Vagina (tissue), 2 donors: ENCODE results near the gene GNL2.

Source experiments
- POLR2A ChIP-seq, 2 donors: fragments of 450-650 bp; IDR thresholded peaks; one replicate each; pipeline ENCODE4 v1.6.1; 2017; ENCODE audit warnings: antibody characterized with exemption in 2 of 2, mild to moderate bottlenecking in 2 of 2, moderate library complexity in 2 of 2
- POLR2AphosphoS5 ChIP-seq, 2 donors: sonication (generic); formaldehyde crosslinking; IDR thresholded peaks; one replicate each; pipeline ENCODE4 v1.9.0; 2017; ENCODE audit warnings: antibody characterized with exemption in 2 of 2, mild to moderate bottlenecking in 2 of 2, low read depth in 1 of 2; ENCODE audit not compliant: insufficient read depth in 1 of 2
- TF ChIP-seq, protein P1 (sequence below), 3 experiments: fragments of 450-650 bp in 2 of 3; fragments of 200-600 bp in 1 of 3; sonication (generic) in 1 of 3; IDR thresholded peaks; one replicate each; pipeline ENCODE4 v1.5.1; 2017 to 2019; ENCODE audit warnings: antibody characterized with exemption in 3 of 3, mild to moderate bottlenecking in 2 of 3, moderate library complexity in 2 of 3

DNA sequence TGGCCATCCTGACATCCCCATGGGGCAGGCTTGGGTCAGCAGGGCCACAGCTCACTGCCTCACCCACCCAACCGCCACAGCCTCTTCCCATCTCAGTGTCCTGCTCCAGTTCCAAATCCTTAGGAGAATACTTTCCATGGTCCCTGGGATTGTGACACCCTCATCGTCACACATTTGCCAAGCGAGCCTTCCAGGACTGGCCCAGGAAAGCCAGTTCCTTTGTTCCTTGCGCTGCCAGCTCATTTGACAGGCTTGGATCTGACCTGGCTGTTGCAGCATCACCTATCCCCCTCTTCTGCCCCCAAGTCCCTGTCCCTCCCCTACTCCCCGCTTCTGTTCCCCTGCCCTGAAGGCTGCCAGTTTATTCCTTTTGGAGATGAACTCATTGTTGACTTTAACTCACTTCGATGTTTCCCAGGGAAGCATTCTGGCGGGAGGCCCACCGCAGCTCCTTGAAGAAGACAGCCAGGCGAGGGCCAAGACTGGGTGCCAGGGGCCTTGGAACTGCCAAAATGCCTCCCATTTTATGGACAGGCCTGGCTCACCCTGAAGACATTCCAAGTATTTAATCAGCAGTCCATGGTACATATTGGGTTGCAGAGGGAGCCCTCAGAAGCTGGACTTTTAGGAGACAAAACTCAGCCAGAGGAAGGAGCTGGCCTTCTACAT, 10.2 kb upstream of the GNL2 start:
- TF ChIP-seq, protein P1, sequence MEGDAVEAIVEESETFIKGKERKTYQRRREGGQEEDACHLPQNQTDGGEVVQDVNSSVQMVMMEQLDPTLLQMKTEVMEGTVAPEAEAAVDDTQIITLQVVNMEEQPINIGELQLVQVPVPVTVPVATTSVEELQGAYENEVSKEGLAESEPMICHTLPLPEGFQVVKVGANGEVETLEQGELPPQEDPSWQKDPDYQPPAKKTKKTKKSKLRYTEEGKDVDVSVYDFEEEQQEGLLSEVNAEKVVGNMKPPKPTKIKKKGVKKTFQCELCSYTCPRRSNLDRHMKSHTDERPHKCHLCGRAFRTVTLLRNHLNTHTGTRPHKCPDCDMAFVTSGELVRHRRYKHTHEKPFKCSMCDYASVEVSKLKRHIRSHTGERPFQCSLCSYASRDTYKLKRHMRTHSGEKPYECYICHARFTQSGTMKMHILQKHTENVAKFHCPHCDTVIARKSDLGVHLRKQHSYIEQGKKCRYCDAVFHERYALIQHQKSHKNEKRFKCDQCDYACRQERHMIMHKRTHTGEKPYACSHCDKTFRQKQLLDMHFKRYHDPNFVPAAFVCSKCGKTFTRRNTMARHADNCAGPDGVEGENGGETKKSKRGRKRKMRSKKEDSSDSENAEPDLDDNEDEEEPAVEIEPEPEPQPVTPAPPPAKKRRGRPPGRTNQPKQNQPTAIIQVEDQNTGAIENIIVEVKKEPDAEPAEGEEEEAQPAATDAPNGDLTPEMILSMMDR (IDR thresholded peaks at IDR 0.05): no peak
- TF ChIP-seq POLR2A (IDR thresholded peaks at IDR 0.05): no peak
- TF ChIP-seq POLR2AphosphoS5 (IDR thresholded peaks at IDR 0.05; ENCODE audit: insufficient read depth in 1 of 2, low read depth in 1 of 2): no peak
